Lower leg skin (tissue), 4 donors: ENCODE measurements around the gene CHST8. TPM values are rescaled to one million over a fixed set of nuclear protein-coding genes. Genes with fewer than 3 reads are reported as not detected.

Experiments
- DNase-seq, 2 donors: peaks; one replicate each; pipeline ENCODE4 v3.0.0-alpha.2; 2019; ENCODE audit warnings: low spot score in 2 of 2
- H3K4me3 ChIP-seq: fragments of 200-600 bp; sonication (generic); 2 replicates; pipeline ENCODE4 v1.5.1; 2017; ENCODE audit warnings: mild to moderate bottlenecking, low read depth; ENCODE audit not compliant: poor library complexity, severe bottlenecking
- POLR2A ChIP-seq, 2 donors: fragments of 450-650 bp; IDR thresholded peaks; one replicate each; pipeline ENCODE4 v1.6.1; 2016 to 2017; ENCODE audit warnings: antibody characterized with exemption in 2 of 2, mild to moderate bottlenecking in 1 of 2, moderate library complexity in 1 of 2
- WGBS, 2 donors: methylation state at CpG; one replicate each; pipeline ENCODE4 v1.1.5; 2018; 5-methylcytosine and 5-hydroxymethylcytosine counted together
- intact Hi-C: fragments of 100-400 bp; cut with DNase I; formaldehyde crosslinking; loops from one replicate; pipeline ENCODE4 v1.15.0; 2023; ENCODE audit warnings: low total_unique reads
- total RNA-seq, 4 donors: library from RNA; depleted of rRNA; stranded (reverse); fragments of >200 nt; gene quantifications; one replicate each; pipeline ENCODE4 v1.1.0, GENCODE V29; 2016
- TF ChIP-seq, protein P1 (sequence below), 3 donors: fragments of 450-650 bp; IDR thresholded peaks; one replicate each; pipeline ENCODE4 v1.5.1; 2016; ENCODE audit warnings: antibody characterized with exemption in 3 of 3, mild to moderate bottlenecking in 3 of 3, moderate library complexity in 2 of 3

Gene CHST8
- total RNA-seq, 4 donors from 2014 or later: 0.19 to 1.6 (median 0.37) TPM; not detected in 1

DNA sequence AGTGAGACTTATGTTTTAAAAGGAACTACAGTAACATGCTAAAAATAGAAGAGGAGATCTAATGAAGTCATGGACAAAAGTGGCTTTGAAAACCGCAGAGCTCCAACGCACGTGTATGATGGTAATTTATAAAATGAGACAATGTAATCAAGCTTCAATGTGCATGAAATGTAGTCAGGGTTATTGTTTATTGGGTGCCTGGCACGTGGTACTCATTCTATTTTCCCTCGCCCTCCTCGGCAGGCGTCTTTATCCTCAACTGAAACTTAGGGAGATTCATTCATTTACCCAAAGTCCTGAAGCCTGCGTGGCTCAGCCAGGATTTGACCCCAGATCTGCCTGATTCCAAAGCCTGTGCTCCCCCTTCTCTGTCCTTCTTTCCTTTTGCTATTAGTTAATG lies 79.8 kb downstream of the CHST8 start:
- no peak overlapping the region for H3K4me3 ChIP-seq
- TF ChIP-seq, protein P1, sequence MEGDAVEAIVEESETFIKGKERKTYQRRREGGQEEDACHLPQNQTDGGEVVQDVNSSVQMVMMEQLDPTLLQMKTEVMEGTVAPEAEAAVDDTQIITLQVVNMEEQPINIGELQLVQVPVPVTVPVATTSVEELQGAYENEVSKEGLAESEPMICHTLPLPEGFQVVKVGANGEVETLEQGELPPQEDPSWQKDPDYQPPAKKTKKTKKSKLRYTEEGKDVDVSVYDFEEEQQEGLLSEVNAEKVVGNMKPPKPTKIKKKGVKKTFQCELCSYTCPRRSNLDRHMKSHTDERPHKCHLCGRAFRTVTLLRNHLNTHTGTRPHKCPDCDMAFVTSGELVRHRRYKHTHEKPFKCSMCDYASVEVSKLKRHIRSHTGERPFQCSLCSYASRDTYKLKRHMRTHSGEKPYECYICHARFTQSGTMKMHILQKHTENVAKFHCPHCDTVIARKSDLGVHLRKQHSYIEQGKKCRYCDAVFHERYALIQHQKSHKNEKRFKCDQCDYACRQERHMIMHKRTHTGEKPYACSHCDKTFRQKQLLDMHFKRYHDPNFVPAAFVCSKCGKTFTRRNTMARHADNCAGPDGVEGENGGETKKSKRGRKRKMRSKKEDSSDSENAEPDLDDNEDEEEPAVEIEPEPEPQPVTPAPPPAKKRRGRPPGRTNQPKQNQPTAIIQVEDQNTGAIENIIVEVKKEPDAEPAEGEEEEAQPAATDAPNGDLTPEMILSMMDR (IDR thresholded peaks at IDR 0.05): no peak
- no peak for TF ChIP-seq POLR2A (IDR thresholded peaks at IDR 0.05)
- no peak for DNase-seq
- WGBS, 2 donors: 65 to 68% methylated on average over 8 of the region's 8 CpGs
- intact Hi-C loops: no loop called here

DNA sequence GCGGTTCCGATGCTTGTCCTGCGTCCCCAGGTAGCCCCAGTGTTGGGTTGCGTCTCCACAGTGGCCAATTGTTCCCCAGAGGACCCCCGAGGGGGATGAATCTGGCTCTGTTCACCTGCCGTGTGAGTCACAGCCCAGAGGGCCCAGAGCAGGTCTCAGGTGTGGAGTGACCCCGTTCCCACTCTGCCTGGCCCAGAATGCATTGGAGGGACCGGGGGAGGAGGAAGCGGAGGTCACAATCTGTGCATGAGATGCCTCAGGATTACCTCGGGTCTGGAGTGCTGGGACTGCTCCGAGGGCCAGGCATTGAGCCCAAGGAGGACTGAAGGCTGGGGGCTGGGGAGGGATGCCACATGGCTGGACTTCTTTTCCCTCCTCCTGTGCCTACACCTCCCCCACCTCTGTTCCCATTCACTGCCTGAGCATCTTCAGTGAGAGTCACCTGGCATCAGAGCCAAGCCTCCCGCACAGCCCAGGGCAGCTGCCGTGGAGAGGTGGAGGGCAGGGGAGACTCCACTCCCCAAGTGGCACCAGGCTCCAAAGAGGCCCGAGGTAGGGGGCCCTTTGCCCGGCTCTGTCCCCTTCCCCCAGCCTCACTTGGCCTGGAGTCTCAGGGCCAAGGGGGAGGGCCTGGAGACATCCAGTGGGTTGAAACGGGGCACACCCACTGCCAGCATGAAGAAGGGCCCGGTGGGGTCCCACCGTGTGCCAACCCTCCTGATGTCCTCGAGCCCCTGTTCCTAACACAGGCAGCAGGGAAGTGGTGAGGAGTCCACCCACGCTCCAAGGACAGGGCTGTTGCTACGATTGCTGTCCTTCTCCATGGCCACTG lies 81.1 kb downstream of the CHST8 start:
- no peak for TF ChIP-seq POLR2A (IDR thresholded peaks at IDR 0.05)
- TF ChIP-seq, protein P1 (IDR thresholded peaks at IDR 0.05): no peak
- intact Hi-C loops: no loop called here
- 68 to 71% methylated on average over 19 to 21 of the region's 21 CpGs for WGBS, 2 donors
- no peak overlapping the region for H3K4me3 ChIP-seq
- DNase-seq: no peak

DNA sequence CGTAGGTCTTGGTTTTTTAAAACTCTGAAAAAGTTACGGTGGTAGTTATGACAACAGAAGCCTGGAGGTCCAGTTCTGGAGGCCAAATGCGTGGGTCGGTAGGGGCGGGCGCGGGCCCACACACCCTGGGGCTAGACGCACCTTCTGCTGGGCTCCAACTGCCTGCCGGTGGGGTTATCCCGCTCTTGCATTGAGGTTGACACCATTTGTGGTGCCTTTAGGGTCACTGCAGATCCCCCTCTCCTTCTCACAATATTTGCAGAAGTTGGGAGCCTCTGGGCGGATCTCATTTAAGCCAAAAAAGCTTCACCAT lies 81.6 kb downstream of the CHST8 start:
- TF ChIP-seq, protein P1 (IDR thresholded peaks at IDR 0.05): no peak
- no peak for TF ChIP-seq POLR2A (IDR thresholded peaks at IDR 0.05)
- H3K4me3 ChIP-seq: no peak overlapping the region
- WGBS, 2 donors: 77 to 78% methylated on average over 11 of the region's 11 CpGs
- intact Hi-C loops: no loop called here
- DNase-seq: no peak

- H3K4me3 ChIP-seq: no peak overlapping the region
- intact Hi-C loops: no loop called here
- no peak for TF ChIP-seq POLR2A (IDR thresholded peaks at IDR 0.05)
- TF ChIP-seq, protein P1 (IDR thresholded peaks at IDR 0.05): no peak
- no peak for DNase-seq
- WGBS, 2 donors: 75 to 77% methylated on average over 8 of the region's 8 CpGs
Observed at GRCh38 chr19:33703821-33704220, 82.1 kb downstream of the CHST8 start.

GRCh38 chr19:33704271-33704670 lies 82.5 kb downstream of the CHST8 start:
- no peak overlapping the region for H3K4me3 ChIP-seq
- TF ChIP-seq, protein P1 (IDR thresholded peaks at IDR 0.05): no peak
- no peak for TF ChIP-seq POLR2A (IDR thresholded peaks at IDR 0.05)
- WGBS, 2 donors: 79 to 93% methylated on average over 2 of the region's 2 CpGs
- intact Hi-C loops: no loop called here
- no peak for DNase-seq
